ENCODE measurements around the gene SMAD7.

DNA sequence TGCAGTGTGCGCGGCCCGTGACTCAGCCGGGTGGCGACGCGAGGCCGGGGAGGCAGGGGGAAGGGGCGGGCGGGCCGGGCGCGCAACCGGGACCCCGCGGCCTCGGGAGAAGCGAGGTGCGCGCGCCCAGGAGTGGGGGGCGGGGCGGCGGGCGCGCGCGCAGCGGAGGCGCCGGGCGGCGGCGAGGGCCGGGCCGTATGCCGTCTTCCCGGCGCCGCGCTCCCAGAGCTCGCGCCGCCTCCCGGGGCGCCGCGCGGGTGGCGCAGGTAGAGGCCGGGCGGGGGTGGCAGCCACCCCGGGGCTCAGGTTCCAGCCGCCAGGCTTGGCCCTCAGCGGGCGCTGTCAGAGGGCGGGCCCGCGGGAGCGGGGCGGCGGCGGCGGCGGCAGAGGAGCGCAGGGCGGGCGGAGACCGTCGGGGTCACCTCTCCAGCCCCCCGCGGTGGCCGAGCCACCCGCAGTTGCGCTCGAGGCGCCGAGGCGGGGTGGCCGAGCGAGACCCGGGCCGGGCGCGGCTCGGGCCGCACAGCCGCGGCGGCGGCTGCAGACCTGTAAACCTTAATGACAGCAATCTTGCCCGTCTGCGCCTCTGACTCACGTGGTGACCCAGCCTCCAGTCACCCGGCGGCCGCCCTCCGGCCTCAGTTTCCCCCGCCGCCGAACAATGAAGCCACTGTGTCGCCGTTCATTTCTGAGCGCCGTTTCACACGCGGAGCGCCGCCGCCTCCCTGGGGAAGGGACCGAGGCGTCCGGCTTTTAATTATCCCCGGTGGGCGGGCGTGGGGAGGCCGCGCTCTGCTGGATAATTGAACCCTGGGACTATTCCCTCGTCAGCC lies 25.3 kb upstream of the SMAD7 start:
- TF ChIP-seq CTCF (IDR thresholded peaks at IDR 0.05) (peak in 2 of 7 experiments; percentile 32 to 41), POLR2A (IDR thresholded peaks at IDR 0.05) (peak in 1 of 3 donors; percentile 31)

All from body of pancreas (tissue), 4 donors.